CMK (cell line): ENCODE measurements around the gene MYRFL.

Source experiments
- DNase-seq: peaks from one replicate; pipeline ENCODE4 v3.0.0-alpha.2; 2010; ENCODE audit warnings: low read depth

The MYRFL gene

GRCh38 chr12:69932676-69933552, 107.9 kb downstream of the MYRFL start:
- no peak for DNase-seq

DNA sequence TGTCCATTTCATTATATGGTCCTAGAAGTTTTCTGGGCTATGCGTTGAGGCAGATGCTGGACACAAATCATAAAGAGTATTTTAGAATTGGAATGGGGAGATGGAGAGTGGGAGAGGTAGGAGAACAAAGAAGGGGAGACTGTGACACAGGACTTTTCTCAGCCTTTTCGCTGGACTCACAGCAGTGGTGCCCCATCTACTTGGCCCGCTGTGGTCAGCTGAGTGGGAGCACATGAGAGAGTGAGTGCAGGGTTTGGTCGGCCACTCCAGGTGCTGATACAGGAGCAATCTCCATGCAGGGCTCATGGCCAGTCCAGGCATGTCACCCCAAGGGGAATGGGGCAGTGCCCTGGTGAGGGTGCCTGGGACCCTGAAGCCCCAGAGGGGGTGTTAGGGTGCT, 109.0 kb downstream of the MYRFL start:
- no peak for DNase-seq

DNA sequence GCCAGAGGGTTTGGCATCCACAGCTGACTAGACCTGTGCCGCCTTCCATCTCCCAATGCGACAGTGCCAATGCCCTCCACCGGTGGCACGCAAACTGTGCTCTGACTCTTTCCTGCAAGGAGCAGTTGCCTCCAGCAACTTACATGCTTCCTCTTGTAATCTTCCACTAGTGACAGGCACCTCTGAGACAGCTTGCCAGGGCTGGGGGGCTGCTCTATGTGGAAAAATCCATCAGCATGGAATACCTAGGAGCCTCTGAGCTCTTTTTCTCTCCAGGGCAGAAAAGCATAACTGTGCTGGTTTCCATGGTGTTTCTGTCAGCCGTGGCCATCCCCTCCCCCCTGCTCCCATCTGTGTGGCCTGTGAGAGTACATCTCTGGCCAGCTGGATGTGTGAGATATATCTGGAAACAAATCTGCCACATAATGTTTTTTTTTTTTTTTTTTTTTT, 110.6 kb downstream of the MYRFL start:
- no peak for DNase-seq

DNA sequence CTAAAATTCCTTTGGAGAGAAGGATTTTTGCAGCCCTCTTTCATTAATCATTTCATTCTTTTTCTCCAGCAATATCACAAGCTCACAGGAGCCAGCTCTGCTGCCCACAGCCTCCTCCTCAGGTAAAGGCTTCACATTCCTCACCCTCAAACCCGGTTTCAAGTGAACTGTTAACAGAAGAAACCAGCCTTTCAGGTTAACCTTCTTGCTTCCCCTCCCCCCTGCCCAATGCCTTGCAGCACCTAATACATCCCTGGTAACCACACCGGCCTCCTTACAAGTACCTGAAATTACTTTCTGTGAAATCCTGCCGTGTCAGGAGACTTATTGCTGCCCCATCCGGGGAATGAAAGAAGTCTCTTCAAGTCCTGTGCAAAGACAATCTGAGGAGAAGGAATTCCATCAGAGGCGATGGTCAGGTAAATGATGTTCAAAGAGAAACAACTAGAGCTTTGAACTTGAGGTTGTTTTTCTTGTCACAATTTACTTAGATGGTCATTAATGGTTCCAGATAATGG, 111.2 kb downstream of the MYRFL start:
- no peak for DNase-seq

DNA sequence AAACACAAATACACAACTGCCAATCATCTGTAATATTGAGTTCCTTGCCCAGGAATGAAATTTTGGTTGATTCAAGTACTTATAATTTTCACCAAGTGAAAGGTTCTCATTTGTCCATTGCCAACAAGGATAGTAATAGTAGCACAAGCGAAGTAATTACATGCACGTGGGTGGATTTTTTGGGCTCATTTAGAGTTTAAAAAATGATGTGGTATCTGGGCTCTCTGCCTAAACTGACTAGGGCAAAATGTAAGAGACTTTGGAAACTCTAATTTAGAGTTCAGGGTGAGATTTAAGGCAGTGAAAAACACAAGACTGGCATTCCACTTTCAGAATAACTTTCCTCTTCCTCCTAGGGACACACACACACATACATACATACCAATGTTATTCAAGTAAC, 111.7 kb downstream of the MYRFL start:
- DNase-seq, result no peak

DNA sequence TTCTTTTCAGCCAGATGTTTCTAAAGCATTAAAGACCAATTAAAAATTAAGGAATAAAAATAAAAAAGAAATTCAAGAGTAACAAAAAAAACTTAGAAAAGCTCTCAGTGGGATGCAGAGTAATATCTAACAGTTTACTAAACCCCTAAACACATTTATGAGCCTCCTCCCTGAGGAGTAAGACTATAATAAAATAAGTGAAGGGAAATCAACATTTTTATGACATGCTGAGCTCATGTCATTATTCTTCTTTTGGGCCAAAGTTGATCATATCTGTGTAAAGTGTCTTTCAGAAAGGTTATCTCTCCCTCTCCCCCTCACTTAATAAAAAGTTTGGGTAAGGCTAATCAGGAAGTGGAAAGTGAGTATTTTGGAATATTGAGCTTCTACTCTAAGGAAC, 122.1 kb downstream of the MYRFL start:
- no peak for DNase-seq

GRCh38 chr12:69947897-69948296, 122.9 kb downstream of the MYRFL start:
- DNase-seq, result no peak

DNA sequence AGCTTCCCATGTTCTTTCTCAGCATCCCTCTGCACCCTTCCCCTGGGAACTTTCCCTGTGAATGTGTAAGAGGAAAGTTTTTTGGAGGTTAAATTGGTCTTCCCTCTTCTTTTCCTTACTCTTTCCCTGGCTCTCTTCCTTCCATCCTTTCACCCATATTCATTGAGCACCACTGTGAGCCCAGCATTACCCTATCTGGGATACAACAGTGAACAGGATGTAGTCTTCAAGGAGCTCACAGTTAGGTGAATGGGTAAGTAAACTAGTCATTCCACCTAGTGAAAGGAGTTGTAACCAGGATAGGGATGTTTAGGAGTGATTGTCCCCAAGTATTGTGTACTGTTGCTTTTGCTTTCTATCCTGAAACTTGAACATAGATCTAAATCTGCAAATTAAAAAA, 123.8 kb downstream of the MYRFL start:
- no peak for DNase-seq

DNA sequence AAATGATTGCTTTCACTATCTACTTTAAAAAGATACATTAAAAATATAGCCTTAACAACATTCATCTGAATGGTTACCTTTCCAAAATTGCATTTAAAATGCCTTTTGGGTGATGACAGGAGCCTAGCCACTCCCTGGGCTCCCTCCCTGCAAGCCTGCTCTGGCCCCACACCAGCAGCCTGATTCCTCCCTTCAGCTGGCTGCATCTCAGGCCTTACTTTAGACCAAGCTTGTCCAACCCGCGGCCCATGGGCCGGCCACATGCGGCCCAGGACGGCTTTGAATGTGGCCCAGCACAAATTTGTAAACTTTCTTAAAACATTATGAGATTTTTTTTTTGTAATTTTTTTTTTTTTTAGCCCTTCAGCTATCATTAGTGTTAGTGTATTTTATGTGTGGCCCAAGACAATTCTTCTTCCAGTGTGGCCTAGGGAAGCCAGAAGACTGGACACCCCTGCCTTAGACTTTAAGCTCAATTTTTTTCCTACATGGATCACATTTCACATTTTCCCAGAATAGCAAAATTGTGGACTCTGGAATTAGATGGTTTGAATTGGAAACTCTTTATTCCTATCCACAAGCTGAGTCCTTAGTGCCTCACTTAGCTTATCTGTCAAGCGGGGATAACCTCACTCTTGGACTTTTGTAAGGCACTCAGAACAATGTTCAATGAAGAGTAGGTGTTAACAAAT, 124.4 kb downstream of the MYRFL start:
- no peak for DNase-seq

DNA sequence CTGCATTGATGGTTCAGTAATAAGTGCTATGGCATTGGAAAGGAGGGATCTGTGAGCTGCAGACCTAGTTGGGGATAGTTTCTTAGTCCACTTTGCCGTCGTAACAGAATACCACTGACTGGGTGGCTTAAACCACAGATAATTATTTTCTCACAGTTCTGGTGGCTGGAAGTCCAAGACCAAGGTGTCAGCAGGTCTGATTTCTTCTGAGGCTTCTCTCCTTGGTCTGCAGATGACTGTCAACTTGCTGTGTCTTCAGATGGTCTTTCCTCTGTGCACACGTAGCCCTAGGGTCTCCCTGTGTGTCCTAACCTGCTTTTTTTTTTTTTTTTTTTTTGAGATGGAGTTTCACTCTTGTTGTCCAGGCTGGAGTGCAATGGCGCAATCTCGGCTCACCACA, 126.1 kb downstream of the MYRFL start:
- no peak for DNase-seq

GRCh38 chr12:69952890-69953289, 127.9 kb downstream of the MYRFL start:
- no peak for DNase-seq

DNA sequence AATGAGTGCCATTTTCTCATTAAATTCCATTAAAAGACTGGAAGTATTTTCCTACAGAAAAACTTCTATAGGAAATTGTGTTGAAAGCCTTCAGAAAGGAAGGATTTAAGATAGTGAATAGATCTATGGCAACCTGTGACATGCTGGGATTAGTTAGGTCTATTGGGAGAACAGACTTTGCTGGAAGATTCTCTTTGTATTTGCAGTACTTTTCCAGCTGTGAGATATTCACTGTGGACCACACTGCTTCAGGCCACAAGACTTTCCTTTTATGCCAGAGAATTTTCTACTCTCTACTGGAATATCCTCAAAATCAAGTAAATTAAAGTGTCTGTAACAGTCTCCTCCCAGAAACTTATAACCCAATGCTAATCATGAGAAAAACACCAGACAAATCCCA, 136.2 kb downstream of the MYRFL start:
- no peak for DNase-seq

DNA sequence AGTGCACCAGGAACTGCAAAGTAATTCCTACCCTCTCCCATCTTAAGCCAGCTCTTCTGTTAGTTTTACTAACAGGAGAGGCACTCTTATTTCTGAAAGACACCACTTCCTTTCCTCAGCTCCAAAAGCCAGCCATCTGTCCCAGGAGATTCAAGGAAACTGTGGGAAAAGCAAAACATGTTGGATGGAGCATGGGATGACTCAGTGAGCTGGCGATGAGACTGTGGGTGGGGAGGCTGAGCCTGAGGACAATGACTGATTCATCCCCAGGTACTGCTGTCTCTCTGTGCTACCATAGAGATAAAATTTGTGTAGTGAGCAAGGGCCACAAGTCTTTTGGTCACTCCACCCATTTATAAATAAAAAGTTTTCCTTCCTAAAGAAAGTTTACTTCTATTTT, 141.4 kb downstream of the MYRFL start:
- DNase-seq, result no peak

DNA sequence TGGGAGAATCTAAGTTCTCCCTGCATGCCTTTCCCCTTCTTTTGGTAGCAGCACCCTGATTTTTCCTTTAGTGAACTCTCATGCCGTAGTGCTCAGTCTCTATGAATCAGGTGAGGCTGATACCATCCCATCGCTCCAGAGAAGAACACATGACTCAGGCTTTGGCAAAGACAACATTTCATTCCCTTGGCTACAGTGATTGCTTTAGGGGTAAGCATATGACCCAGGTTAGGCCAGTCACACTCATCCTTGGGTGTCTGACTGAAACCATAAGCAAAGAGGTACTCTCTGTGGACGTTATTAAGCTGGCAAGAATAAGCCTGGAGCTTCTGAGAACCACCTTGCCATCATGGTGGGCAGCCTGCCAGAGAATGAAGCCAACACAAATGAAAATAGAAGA, 141.8 kb downstream of the MYRFL start:
- DNase-seq, result no peak

GRCh38 chr12:69969011-69969410, 144.0 kb downstream of the MYRFL start:
- DNase-seq, result no peak

DNA sequence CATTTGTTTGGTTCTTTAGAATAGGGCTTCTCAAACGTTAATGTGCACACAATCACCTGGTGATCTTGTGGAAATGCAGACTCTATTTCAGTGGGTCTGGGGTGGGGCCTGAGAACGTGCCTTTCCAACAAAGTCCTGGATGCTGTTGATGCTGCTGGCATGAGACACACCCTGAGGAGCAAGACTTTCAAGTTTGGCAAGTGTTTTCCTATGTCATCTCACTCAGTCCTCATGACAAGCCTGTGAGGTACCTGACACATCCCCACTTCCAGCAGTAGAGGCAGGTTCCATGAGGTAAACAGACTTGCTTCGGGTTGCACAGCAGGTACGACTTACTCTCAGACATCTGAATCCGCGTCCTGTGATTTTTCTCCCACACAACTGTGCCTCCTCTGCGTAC, 147.1 kb downstream of the MYRFL start:
- DNase-seq, result no peak

- no peak for DNase-seq
These were observed 153.0 kb downstream of the MYRFL start for GRCh38 chr12:69978020-69978419.

DNA sequence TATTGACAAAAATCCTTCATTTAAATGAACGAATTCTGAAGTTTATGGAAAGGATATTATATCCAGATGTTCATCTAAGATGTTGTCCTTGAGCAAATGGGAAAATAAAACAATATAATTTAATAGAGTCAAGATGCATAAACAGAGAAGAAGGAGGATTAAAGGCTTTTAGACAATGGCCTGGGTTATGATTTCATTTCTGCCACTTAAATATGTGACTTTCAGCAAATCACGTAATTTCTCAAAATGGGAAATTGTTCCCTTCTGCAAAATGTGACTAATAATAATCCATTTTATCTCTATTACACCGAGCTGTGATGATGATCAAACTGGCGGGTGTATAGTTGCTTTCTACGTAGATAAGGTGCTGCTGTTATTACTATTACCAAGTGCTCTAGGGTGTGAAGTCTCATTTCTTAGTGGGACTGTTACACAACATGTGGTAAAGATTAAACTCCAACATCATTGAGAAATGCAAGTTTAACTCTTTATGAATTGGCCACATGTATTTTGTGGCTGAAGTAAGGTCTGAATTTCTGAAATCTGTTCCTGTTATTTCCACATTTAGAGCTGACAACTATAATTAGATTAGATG, 157.0 kb downstream of the MYRFL start:
- no peak for DNase-seq

GRCh38 chr12:69984241-69984640, 159.2 kb downstream of the MYRFL start:
- DNase-seq, result no peak

GRCh38 chr12:69985656-69986055, 160.6 kb downstream of the MYRFL start:
- no peak for DNase-seq

DNA sequence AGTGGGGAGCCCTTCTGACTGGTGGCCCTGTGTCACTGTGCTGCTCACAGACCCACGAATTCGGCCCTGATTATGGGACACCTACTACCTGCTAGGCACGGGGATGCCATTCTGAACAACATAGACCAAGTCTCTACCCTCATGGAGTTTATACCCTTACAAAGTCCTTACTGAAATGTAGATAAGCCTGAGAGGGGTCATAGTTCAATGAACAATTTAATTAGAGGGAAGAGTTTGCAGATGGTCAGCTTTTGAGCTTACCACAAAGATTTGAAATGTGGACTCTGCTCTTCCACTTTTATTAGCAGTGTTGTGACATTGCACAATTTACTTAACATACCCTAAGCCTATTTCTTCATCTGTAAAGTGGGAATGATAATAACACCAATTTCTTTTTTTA, 161.1 kb downstream of the MYRFL start:
- no peak for DNase-seq

- DNase-seq, result no peak
These were observed 162.6 kb downstream of the MYRFL start for GRCh38 chr12:69987579-69988091.
